H1 (cell line): ENCODE results near the gene FRY. TPM values are rescaled to one million over a fixed set of nuclear protein-coding genes. Genes with fewer than 3 reads are reported as not detected.

Source experiments
- CTCF ChIA-PET: fragments of 300-600 bp; sonication (Branson Sonifier 250); formaldehyde crosslinking; loops from one replicate; lab custom pipeline; 2021; ENCODE audit not compliant: partially characterized antibody; lab: Charles Lee
- POLR2A ChIA-PET: fragments of 300-600 bp; sonication (Branson Sonifier 250); formaldehyde crosslinking; loops from one replicate; lab custom pipeline; 2021; ENCODE audit warnings: inconsistent platforms; ENCODE audit not compliant: partially characterized antibody; lab: Charles Lee
- DNase-seq, 2 experiments: peaks; one replicate each; pipeline versions ENCODE4 v3.0.0 to v3.0.0-alpha.2; 2010 to 2022; ENCODE audit warnings: low spot score in 2 of 2, low read depth in 1 of 2, mixed read lengths in 1 of 2
- FAIRE-seq: peaks from 2 replicates; lab custom pipeline; 2011; peaks lifted over from hg19 to GRCh38; lab: Jason Lieb, UNC
- H2AFZ ChIP-seq: 2 replicates; pipeline ENCODE4 v1.8.1; 2012; ENCODE audit warnings: low read length, inconsistent platforms
- H2AK5ac ChIP-seq: 2 replicates; pipeline ENCODE4 v1.6.1; 2013; ENCODE audit warnings: low read depth, low read length
- H2BK120ac ChIP-seq: replicated peaks from 2 replicates; pipeline ENCODE3; 2013; ENCODE audit warnings: low read depth, low read length, inconsistent platforms
- H2BK12ac ChIP-seq: 2 replicates; pipeline ENCODE4 v1.6.1; 2013; ENCODE audit warnings: low read depth, low read length
- H2BK15ac ChIP-seq: 2 replicates; pipeline ENCODE4 v1.6.1; 2013; ENCODE audit warnings: low read length
- H2BK20ac ChIP-seq: 2 replicates; pipeline ENCODE4 v1.6.1; 2013; ENCODE audit warnings: low read length
- H2BK5ac ChIP-seq: 2 replicates; pipeline ENCODE4 v1.6.1; 2013; ENCODE audit warnings: low read depth, low read length
- H3K14ac ChIP-seq: 2 replicates; pipeline ENCODE4 v1.6.1; 2013; ENCODE audit warnings: inconsistent platforms; ENCODE audit not compliant: insufficient read length
- H3K18ac ChIP-seq: 2 replicates; pipeline ENCODE4 v1.6.1; 2013; ENCODE audit warnings: low read length; ENCODE audit errors: extremely low read depth
- H3K23ac ChIP-seq: 2 replicates; pipeline ENCODE4 v1.6.1; 2013; ENCODE audit warnings: inconsistent platforms; ENCODE audit not compliant: insufficient read length
- H3K23me2 ChIP-seq: 2 replicates; pipeline ENCODE4 v1.6.1; 2013; ENCODE audit warnings: low read depth, low read length
- H3K27ac ChIP-seq: 2 replicates; pipeline ENCODE4 v1.6.1; 2011; ENCODE audit warnings: low read depth, low read length, inconsistent platforms
- H3K27me3 ChIP-seq, 4 experiments: replicated peaks in 1 of 4; 1 replicate in 1 of 4; 2 replicates in 3 of 4; pipeline versions ENCODE4 v1.6.1 to v1.8.1; 2011 to 2013; ENCODE audit warnings: low read length in 3 of 4, mild to moderate bottlenecking in 3 of 4, inconsistent platforms in 2 of 4, mixed read lengths in 2 of 4, moderate library complexity in 1 of 4; ENCODE audit not compliant: control insufficient read depth in 3 of 4, insufficient read depth in 3 of 4; ENCODE audit errors: extremely low read depth in 1 of 4
- H3K36me3 ChIP-seq, 4 experiments: 2 replicates each; pipeline versions ENCODE4 v1.6.1 to v1.8.1; 2011 to 2013; ENCODE audit warnings: mild to moderate bottlenecking in 4 of 4, low read length in 3 of 4, moderate library complexity in 2 of 4, control low read depth in 1 of 4, inconsistent platforms in 1 of 4; ENCODE audit not compliant: insufficient read depth in 4 of 4, control insufficient read depth in 2 of 4
- H3K4ac ChIP-seq: replicated peaks from 2 replicates; pipeline ENCODE3; 2013; ENCODE audit warnings: low read length, low read depth, mixed read lengths, inconsistent platforms; ENCODE audit not compliant: insufficient read length
- H3K4me1 ChIP-seq, 4 experiments: replicated peaks in 1 of 4; 1 replicate in 1 of 4; 2 replicates in 3 of 4; pipeline versions ENCODE4 v1.6.1 to v1.8.1; 2011 to 2013; ENCODE audit warnings: low read length in 3 of 4, inconsistent platforms in 2 of 4, mixed read lengths in 1 of 4; ENCODE audit not compliant: insufficient read depth in 4 of 4, control insufficient read depth in 3 of 4
- H3K4me2 ChIP-seq, 2 experiments: 2 replicates each; pipeline versions ENCODE4 v1.6.1 to v1.8.1; 2011 to 2013; ENCODE audit warnings: low read depth in 2 of 2, low read length in 2 of 2, control low read depth in 1 of 2, inconsistent platforms in 1 of 2, mild to moderate bottlenecking in 1 of 2; ENCODE audit not compliant: insufficient read depth in 1 of 2
- H3K4me3 ChIP-seq, 4 experiments: fragments of 200-600, 300-600 bp in 1 of 4; sonication (generic), shearing (Covaris generic), sonication (Bioruptor Twin) in 1 of 4; 2 replicates each; pipeline versions ENCODE4 v1.5.1 to v1.8.1; 2011 to 2016; ENCODE audit warnings: low read length in 4 of 4, low read depth in 3 of 4, control low read depth in 2 of 4, inconsistent platforms in 2 of 4, mild to moderate bottlenecking in 2 of 4, mixed read lengths in 1 of 4, moderate library complexity in 1 of 4; ENCODE audit not compliant: insufficient read depth in 2 of 4; ENCODE audit errors: extremely low read depth in 1 of 4
- H3K56ac ChIP-seq: replicated peaks from 2 replicates; pipeline ENCODE3; 2013; ENCODE audit warnings: low read depth, mild to moderate bottlenecking, mixed read lengths, low read length, inconsistent platforms; ENCODE audit not compliant: insufficient read length
- H3K79me1 ChIP-seq: 2 replicates; pipeline ENCODE4 v1.6.1; 2013; ENCODE audit warnings: low read depth, low read length, control low read depth
- H3K79me2 ChIP-seq, 2 experiments: 2 replicates each; pipeline versions ENCODE4 v1.6.1 to v1.8.1; 2012 to 2013; ENCODE audit warnings: low read length in 2 of 2, mild to moderate bottlenecking in 2 of 2, inconsistent platforms in 1 of 2; ENCODE audit not compliant: insufficient read depth in 2 of 2, control insufficient read depth in 1 of 2
- H3K9ac ChIP-seq, 4 experiments: replicated peaks in 1 of 4; 1 replicate in 1 of 4; 2 replicates in 3 of 4; pipeline versions ENCODE4 v1.6.1 to v1.8.1; 2011 to 2013; ENCODE audit warnings: low read depth in 3 of 4, low read length in 3 of 4, control low read depth in 2 of 4, mild to moderate bottlenecking in 2 of 4, moderate library complexity in 2 of 4, inconsistent platforms in 1 of 4; ENCODE audit errors: extremely low read depth in 1 of 4
- H3K9me3 ChIP-seq, 2 experiments: 2 replicates each; pipeline versions ENCODE4 v1.6.1 to v1.8.1; 2012 to 2013; ENCODE audit warnings: mild to moderate bottlenecking in 2 of 2, moderate library complexity in 2 of 2, control low read depth in 1 of 2, inconsistent platforms in 1 of 2, low read depth in 1 of 2, low read length in 1 of 2, mixed read lengths in 1 of 2; ENCODE audit not compliant: insufficient read depth in 2 of 2
- H4K20me1 ChIP-seq, 2 experiments: replicated peaks in 1 of 2; 2 replicates each; pipeline versions ENCODE3 to v1.8.1; 2011 to 2013; ENCODE audit warnings: inconsistent platforms in 2 of 2, low read length in 2 of 2, mild to moderate bottlenecking in 1 of 2; ENCODE audit not compliant: insufficient read depth in 2 of 2, control insufficient read depth in 1 of 2
- H4K5ac ChIP-seq: 2 replicates; pipeline ENCODE4 v1.6.1; 2013; ENCODE audit warnings: low read length, low read depth, mixed read lengths, inconsistent platforms; ENCODE audit not compliant: insufficient read length
- H4K8ac ChIP-seq: 2 replicates; pipeline ENCODE4 v1.8.0; 2013; ENCODE audit warnings: mild to moderate bottlenecking, moderate library complexity, low read length, inconsistent platforms; ENCODE audit not compliant: insufficient read depth; ENCODE audit errors: extremely low read depth
- H4K91ac ChIP-seq: replicated peaks from 2 replicates; pipeline ENCODE3; 2013; ENCODE audit warnings: low read length, mixed read lengths, inconsistent platforms; ENCODE audit not compliant: insufficient read length
- SP4 ChIP-seq: IDR thresholded peaks from 2 replicates; pipeline ENCODE4 v1.6.1; 2012; ENCODE audit warnings: low read length, inconsistent platforms
- WGBS, 2 experiments: shearing (Covaris generic) in 1 of 2; methylation state at CpG; one replicate each; pipeline versions ENCODE4 v1.1.6 to v1.1.7; 2013 to 2015; ENCODE audit warnings: low lambda C conversion rate in 2 of 2, mixed read lengths in 2 of 2, inconsistent platforms in 1 of 2, low coverage in 1 of 2, missing lambda C conversion rate in 1 of 2; ENCODE audit not compliant: insufficient replicate concordance in 2 of 2, insufficient coverage in 1 of 2, insufficient read length in 1 of 2; ENCODE audit errors: extremely low coverage in 1 of 2, missing lambda C conversion rate in 1 of 2; 5-methylcytosine and 5-hydroxymethylcytosine counted together
- polyA plus RNA-seq, 7 experiments: library from polyadenylated mRNA; depleted of rRNA in 3 of 7; stranded (reverse) in 5 of 7; unstranded in 2 of 7; fragments of >200 nt in 5 of 7; fragments of 200-250 nt in 2 of 7; gene quantifications; 1 replicate in 5 of 7; 2 replicates in 1 of 7; 4 replicates in 1 of 7; pipeline versions ENCODE4 v1.2.1 to v1.2.3, GENCODE V29; 2011 to 2013; ENCODE audit warnings: missing spikeins in 2 of 7, mixed read lengths in 2 of 7
- total RNA-seq: library from RNA; stranded (reverse); fragmentation: NEBNext Ultra II Directional; extraction: Animal tissue kit (Norgen Biotek cat#: 25700); gene quantifications from 2 replicates; pipeline ENCODE4 v1.2.1, GENCODE V29; 2021

The FRY gene
- total and polyA plus RNA-seq, 2 of the 8 experiments (the other 6 are each of a cell fraction or from before 2014, with no cell fraction given), result 4.3 to 9.2 TPM

DNA sequence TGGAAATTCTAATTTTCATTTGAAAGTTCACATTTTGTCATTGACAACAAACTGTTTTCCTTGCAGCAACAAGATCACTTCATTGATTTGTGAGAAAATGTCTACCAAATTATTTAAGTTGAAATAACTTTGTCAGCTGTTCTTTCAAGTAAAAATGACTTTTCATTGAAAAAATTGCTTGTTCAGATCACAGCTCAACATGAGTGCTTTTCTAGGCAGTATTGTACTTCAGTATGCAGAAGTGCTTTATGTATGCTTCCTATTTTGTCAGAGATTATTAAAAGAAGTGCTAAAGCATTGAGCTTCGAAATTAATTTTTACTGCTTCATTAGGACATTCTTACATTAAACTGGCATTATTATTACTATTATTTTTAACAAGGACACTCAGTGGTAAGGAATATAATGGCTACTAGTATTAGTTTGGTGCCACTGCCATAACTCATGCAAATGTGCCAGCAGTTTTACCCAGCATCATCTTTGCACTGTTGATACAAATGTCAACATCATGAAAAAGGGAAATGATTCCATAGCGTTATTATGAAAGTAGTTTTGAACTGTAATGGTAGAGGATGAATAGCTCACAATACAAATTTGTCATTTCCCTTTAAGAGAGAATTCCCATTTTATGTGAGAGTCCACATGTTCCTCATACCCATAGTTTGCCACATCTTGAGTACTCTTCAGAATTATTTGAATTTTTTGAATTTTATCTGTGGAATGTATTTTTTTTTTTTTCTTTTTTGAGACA, 286.3 kb downstream of the FRY start:
- no peak overlapping the region for H4K91ac ChIP-seq
- no peak overlapping the region for H3K4ac ChIP-seq
- no peaks in the 10 kb centered on the region for H3K79me1 ChIP-seq
- H3K4me3 ChIP-seq, result no peak overlapping the region
- H3K4me1 ChIP-seq, result peaks cover 0 to 5% (median under 1%) of the 10 kb centered on the region in 4 experiments; a peak in 5 of 7 replicates
- H3K27ac ChIP-seq, result no peak overlapping the region
- H3K56ac ChIP-seq, result no peak overlapping the region
- no peak overlapping the region for H3K9ac ChIP-seq
- H3K23me2 ChIP-seq, result peaks cover 10% of the 10 kb centered on the region
- TF ChIP-seq SP4, result no peak
- no peak overlapping the region for H4K8ac ChIP-seq
- FAIRE-seq, result no peak
- H2BK12ac ChIP-seq, result no peak overlapping the region
- H4K5ac ChIP-seq, result no peak overlapping the region
- H3K9me3 ChIP-seq, result no peaks in the 10 kb centered on the region
- no peak overlapping the region for H2BK15ac ChIP-seq
- H2BK120ac ChIP-seq, result no peak overlapping the region
- CTCF ChIA-PET, result no interaction called here
- POLR2A ChIA-PET, result interaction anchor here (1.0 kb wide), 2 partner anchors 13 to 52 kb away, joined by 3 read pairs; no protein-coding TSS in a partner anchor
- H2AFZ ChIP-seq, result no peak overlapping the region
- H3K36me3 ChIP-seq, result peaks cover 0 to 21% (median 7%) of the 10 kb centered on the region in 4 experiments; a peak in 4 of 8 replicates
- DNase-seq, result no peak
- no peak overlapping the region for H3K18ac ChIP-seq
- H3K27me3 ChIP-seq, result no peaks in the 10 kb centered on the region
- H3K79me2 ChIP-seq, result no peaks in the 10 kb centered on the region
- H2BK20ac ChIP-seq, result no peak overlapping the region
- no peaks in the 10 kb centered on the region for H4K20me1 ChIP-seq
- H3K4me2 ChIP-seq, result no peak overlapping the region
- no peak overlapping the region for H3K14ac ChIP-seq
- no peak overlapping the region for H3K23ac ChIP-seq
- WGBS, 2 experiments, result 98% methylated on average over 2 of the region's 2 CpGs; no CpG with 5 or more reads in 1 of the 2 experiments
- no peak overlapping the region for H2BK5ac ChIP-seq
- H2AK5ac ChIP-seq, result no peak overlapping the region
